Posterior cingulate gyrus (tissue), 11 donors: ENCODE measurements around the gene PWWP2B.

Experiments
- DNase-seq, 10 donors: peaks; one replicate each; pipeline versions ENCODE4 v3.0.0 to v3.0.0-alpha.2; 2020 to 2021; ENCODE audit warnings: mixed read lengths in 3 of 10
- intact Hi-C: fragments of 100-400 bp; cut with DNase I; formaldehyde crosslinking; loops from one replicate; pipeline ENCODE4 v1.15.1; 2023

The PWWP2B gene

DNA sequence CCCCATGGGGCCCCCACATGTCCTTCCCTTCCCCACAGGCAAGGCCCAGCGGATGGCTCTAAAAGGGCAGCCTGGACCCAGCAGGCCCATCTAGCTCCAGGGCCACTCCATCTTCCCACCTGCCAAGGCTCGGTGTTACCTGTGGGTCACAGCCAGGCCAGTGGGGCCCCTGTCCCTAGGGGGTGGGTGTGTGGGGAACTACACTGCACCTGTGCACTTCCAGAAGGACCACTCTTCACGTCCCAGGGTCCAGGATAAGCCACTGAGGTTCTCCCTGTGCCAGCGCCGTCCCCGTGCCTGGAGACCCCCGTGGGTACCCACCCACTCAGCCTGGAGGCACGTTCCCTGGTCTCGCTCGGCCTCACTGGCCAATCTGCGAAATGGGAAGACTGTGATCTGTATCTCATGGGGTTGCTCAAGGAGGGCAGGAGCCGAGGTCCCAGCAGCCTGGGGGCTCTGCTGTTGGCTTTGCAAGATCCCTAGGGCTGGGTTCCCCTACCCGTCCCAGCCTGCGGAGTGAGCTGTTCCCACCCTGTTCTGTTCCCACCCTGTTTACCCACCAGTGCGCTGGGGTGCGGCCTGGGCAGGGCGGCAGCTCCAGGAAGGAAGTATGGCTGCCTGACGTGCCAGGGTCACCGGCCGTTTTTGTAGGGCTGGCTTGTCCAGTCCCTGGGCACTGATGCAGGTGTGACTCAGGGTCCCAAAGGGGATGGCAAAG is 4.6 kb downstream of the PWWP2B start:
- peak in 3 of 10 donors; percentile 54 to 82 (median 55) for DNase-seq
- intact Hi-C loops: no loop called here

GRCh38 chr10:132402781-132403241 is 5.8 kb downstream of the PWWP2B start:
- intact Hi-C loops: no loop called here
- DNase-seq: peak in 3 of 10 donors; percentile 64 to 76 (median 71)

DNA sequence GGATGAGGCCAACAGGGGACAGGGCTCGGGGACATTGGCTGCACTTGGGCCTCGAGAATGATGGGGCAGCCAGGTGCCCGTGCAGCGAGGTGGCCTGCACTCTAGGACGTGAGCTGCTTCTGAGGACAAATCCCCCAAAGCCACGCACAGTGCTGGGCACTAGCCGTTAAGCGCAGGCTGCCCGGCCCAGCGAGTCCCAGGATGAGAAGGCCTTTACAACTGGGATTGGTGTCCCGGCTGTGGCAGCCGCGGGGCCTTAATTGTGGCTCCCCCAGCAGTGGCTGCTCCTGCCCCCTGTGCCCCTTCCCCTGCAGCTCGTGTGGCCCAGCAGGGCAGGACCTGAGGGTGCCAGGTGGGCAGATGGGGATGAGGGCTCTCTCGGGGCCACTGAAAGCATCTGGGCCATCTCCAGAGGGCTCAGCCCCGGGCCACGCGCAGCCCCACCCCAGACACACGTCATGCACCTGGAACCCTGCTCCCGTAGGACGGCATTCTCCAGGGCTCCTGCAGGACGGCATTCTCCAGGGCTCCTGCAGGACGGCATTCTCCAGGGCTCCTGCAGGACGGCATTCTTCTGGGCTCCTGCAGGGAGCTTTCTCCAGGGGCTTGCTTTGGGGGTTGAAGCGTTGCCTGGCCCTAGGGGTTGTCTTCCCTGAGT is 6.6 kb downstream of the PWWP2B start:
- intact Hi-C loops: no loop called here
- DNase-seq: peak in 3 of 10 donors; percentile 54 to 81 (median 76)

GRCh38 chr10:132404169-132404880 is 7.3 kb downstream of the PWWP2B start:
- peak in 3 of 10 donors; percentile 47 to 84 (median 68) for DNase-seq
- intact Hi-C loops: no loop called here

DNA sequence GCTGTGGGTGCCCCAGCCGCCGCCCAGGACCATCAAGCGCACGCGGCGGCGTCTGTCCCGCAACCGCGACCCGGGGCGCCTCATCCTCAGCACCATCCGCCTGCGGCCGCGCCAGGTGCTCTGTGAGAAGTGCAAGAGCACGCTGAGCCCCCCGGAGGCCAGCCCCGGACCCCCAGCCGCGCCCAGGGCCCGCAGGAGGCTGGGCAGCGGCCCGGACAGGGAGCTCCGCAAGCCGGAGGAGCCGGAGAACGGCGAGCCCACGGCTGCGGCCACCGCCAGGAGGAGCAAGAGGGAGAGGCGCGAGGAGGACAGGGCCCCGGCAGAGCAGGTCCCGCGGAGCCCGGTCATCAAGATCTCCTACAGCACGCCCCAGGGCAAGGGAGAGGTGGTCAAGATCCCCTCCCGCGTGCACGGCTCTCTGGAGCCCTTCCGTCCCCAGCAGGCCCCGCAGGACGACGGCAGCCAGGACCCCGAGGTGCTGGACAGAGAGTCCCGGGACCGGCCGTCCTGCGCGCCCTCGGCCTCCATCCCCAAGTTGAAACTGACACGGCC is 8.0 kb downstream of the PWWP2B start:
- peak in 3 of 10 donors; percentile 61 to 81 (median 76) for DNase-seq
- intact Hi-C loops: no loop called here

DNA sequence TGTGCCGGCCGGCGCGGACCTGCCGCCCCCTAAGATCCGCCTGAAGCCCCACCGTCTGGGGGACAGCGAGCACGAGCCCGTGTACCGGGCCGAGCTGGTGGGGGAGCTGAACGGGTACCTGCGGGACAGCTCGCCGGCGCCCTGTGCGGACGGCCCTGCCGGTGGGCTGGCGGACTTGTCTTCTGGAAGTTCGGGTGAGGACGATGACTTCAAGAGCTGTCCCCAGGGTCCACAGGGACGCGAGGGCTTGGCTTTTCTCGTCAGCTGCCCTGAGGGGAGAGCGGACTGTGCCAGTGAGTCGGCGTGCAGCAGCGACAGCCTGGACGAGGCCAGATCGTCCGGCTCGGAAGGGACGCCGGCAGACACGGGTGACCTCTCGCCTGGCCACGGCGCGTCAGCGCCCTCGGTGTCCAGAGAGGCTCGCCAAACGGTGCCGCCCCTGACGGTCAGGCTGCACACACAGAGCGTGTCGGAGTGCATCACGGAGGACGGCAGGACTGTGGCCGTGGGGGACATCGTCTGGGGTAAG is 8.5 kb downstream of the PWWP2B start:
- peak in 3 of 10 donors; percentile 70 to 82 (median 81) for DNase-seq

GRCh38 chr10:132406181-132406580 is 9.2 kb downstream of the PWWP2B start:
- intact Hi-C loops: no loop called here

More for the DNA sequence above, 8.5 kb downstream of the PWWP2B start:
- intact Hi-C loops: no loop called here

DNA sequence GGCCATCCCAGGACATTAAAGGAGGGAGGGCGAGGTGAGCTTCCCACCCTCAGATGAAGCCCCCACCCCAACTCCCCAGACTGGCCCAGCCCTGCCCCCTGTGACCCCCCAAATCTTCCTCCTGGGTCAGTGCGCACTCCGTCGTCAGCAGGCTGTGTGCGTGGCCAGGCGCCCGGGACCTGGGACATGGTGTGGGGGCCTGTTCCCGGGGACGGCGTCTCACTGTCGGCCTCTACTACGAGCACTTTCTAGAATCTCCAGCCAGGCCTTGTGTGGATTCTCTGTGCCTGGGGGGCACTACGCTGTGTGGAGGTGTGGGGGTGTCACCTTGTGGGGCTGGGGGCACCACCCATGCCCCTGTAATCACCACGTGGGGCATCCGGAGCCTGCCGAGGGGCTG is 9.8 kb downstream of the PWWP2B start:
- intact Hi-C loops: no loop called here

More at GRCh38 chr10:132406181-132406580, 9.2 kb downstream of the PWWP2B start:
- DNase-seq: peak in 2 of 10 donors; percentile 54 to 55

DNA sequence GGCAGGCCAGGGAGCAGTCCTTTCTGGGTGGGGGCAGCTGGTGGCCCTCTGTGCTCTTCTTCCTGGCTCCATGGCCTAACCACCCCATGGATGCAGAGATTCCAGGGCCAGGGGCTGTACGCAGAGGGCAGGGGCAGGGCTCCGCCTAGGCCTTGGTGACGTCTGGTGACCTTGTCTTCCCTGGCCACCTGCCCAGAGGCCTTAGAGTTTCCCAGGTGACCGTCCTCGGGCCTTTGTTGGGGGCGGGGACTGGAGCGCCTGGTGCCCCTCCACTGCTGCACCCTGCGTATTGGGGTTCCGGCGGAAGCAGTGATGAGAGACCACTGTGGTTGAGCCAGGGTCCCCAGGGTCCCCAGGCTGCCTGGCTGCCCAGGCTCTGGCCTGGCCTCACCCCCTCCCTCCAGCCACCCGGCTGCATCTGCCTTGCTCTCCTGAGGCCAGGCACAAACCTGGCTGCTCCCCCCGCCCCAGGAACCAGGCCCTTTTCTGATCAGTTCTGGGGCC is 10.3 kb downstream of the PWWP2B start:
- DNase-seq: peak in 1 of 10 donors; percentile 33
- intact Hi-C loops: no loop called here

More for the DNA sequence above, 9.8 kb downstream of the PWWP2B start:
- peak in 2 of 10 donors; percentile 47 to 51 for DNase-seq

DNA sequence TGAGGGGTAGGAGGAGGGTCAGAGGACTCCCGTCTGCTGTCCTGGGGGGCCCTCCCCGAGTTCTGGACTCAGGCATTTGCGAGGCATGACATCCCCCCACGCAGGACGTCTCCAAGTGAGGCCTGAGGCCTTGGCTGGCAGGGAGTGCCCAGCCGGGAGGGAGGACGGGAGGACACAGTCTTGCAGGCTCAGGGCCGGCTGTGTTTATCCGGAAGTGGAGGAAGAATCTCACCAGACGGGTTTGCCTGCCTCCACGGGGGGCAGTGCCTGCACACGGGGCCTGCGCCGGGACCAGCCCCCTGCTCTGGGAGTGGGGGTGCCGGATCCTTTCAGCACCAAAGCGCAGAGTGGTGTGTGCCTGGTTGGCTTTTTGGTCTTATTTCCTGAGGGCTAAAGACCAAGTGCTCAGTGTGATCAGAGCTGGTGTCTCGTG is 10.9 kb downstream of the PWWP2B start:
- intact Hi-C loops: no loop called here
- peak in 3 of 10 donors; percentile 39 to 87 (median 45) for DNase-seq

GRCh38 chr10:132408367-132408781 is 11.4 kb downstream of the PWWP2B start:
- intact Hi-C loops: no loop called here
- DNase-seq: no peak

GRCh38 chr10:132408823-132409666 is 12.0 kb downstream of the PWWP2B start:
- DNase-seq: no peak
- intact Hi-C loops: no loop called here

- intact Hi-C loops: no loop called here
- DNase-seq: no peak
Observed at GRCh38 chr10:132409667-132410028, 12.6 kb downstream of the PWWP2B start.

GRCh38 chr10:132410056-132410778 is 13.2 kb downstream of the PWWP2B start:
- intact Hi-C loops: no loop called here
- DNase-seq: peak in 3 of 10 donors; percentile 59 to 83 (median 79)

DNA sequence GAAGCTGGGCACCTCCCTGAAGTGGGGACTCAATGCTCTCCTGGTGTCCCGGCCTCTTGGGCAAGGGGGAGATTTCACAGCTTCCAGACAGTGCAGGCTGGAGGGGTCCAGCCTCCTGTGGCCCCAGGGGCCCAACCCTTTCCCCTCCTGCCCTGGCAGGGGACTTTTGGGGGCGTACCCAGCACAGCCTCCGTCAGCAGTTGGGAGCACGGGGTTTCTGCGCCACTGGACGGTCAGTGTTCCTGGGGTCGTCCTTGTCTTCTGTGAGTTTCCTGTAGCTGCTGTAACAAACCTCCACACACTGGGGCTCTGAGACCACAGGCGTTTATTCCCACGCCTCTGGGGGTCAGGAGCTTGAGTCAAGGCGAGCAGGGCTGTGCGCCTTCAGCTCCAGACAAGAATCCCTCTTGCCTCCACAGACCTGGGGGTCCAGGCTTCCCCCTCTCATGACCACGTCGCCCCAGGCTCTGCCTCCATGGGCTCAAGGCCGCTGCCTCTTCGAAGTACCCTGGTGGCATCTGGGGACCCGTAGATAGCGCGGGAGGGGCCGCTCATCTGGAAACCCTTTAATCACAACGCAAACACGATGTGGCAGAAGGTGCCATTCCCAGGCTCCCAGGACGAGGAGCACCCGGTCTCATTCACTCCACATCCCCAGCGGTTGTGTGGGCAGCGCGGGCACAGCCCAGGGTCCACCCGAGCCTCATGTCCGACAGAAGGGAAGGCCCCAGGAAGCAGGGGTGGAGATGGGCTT is 14.0 kb downstream of the PWWP2B start:
- peak in 3 of 10 donors; percentile 62 to 67 (median 66) for DNase-seq
- intact Hi-C loops: no loop called here

DNA sequence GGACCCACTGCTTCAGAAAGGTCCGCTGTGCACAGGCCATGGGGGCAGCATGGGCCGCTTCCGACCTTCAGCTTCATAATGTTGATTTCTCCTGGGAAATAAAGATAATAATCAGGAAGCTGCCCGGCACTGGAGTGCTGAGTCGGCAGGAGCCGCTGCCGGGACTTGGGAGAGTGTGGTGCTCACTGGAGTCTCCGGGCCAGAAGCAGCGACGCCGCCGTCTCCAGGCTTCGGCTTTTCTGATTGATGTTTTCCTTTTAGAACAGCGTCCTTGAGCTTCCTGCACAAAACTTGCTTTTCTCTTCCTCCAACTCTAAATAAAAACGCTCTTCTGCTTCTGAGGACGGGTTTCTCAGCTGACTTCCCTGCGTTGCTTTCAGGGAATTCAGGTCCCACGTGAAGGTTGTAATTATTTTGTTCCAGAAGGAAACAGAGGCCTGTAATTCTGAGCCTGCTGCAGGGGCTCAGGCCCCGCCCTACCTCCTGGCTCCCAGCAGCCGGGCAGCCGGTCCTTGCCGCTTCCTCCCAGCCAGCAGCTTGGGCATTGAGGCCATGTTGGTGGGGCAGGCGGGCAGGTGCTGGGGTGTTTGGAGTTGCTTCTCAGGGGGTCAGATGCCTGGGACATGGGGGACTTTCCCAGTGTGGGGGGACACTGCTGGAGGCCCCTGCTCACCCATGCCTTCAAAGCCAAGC is 14.7 kb downstream of the PWWP2B start:
- DNase-seq: peak in 4 of 10 donors; percentile 47 to 91 (median 88)

More for the DNA sequence above, 14.7 kb downstream of the PWWP2B start:
- intact Hi-C loops: no loop called here
